GM12878 (cell line): Measurements from ENCODE around the gene HOOK1. TPM values are rescaled to one million over a fixed set of nuclear protein-coding genes. Genes with fewer than 3 reads are reported as not detected.
A peak's percentile ranks its signal among the peaks of the same experiment; 100 is the strongest.

Source experiments
- ATAC-seq: fragments of 200-7000 bp; cut with Tn5 transposase; 3 replicates; pipeline ENCODE4 v1.9.1; 2020; ENCODE audit warnings: mild to moderate bottlenecking, moderate library complexity
- BruUV-seq: library from RNA; stranded (reverse); fragments of 400-500 nt; replicated peaks from 2 replicates; lab custom pipeline; 2021; lab: Mats Ljungman, UMichigan
- CTCF ChIA-PET: fragments of 300-600 bp; sonication (Branson Sonifier 250); formaldehyde crosslinking; extraction: SDS; loops from one replicate; lab custom pipeline; 2021; ENCODE audit warnings: inconsistent platforms; lab: Yijun Ruan, JAX
- POLR2A ChIA-PET: fragments of 350-600 bp; formaldehyde crosslinking; extraction: SDS; loops from one replicate; lab custom pipeline; 2021; ENCODE audit warnings: inconsistent platforms; lab: Charles Lee
- RAD21 ChIA-PET: fragments of 300-600 bp; sonication (Branson Sonifier 250); formaldehyde crosslinking; loops from one replicate; lab custom pipeline; 2023; ENCODE audit warnings: antibody characterized with exemption; ENCODE audit not compliant: unreplicated experiment; lab: Charles Lee
- SMC1A ChIA-PET: fragments of 300-600 bp; sonication (Branson Sonifier 250); formaldehyde crosslinking; loops from one replicate; lab custom pipeline; 2023; ENCODE audit not compliant: unreplicated experiment, uncharacterized antibody; lab: Charles Lee
- DNase-seq: peaks from one replicate; pipeline ENCODE4 v3.0.0-alpha.2; 2011; ENCODE audit warnings: low read depth, low spot score
- FAIRE-seq: peaks from 3 replicates; lab custom pipeline; 2011; peaks lifted over from hg19 to GRCh38; lab: Jason Lieb, UNC
- H2AFZ ChIP-seq: 2 replicates; pipeline ENCODE4 v1.6.0; 2011; ENCODE audit warnings: low read depth, low read length, control low read depth; ENCODE audit not compliant: control insufficient read depth
- H3K27ac ChIP-seq: 2 replicates; pipeline ENCODE4 v1.5.1; 2011; ENCODE audit warnings: control low read depth; ENCODE audit not compliant: control insufficient read depth, insufficient read depth
- H3K27me3 ChIP-seq, 2 experiments: replicated peaks in 1 of 2; 2 replicates each; pipeline versions ENCODE4 v1.6.0 to v1.6.1; 2011; ENCODE audit warnings: low read length in 1 of 2; ENCODE audit not compliant: control insufficient read depth in 2 of 2, insufficient read depth in 2 of 2
- H3K36me3 ChIP-seq, 2 experiments: 2 replicates each; pipeline ENCODE4 v1.5.1; 2011; ENCODE audit warnings: low read length in 1 of 2; ENCODE audit not compliant: control insufficient read depth in 2 of 2, insufficient read depth in 2 of 2
- H3K4me1 ChIP-seq: 2 replicates; pipeline ENCODE4 v1.6.1; 2011; ENCODE audit warnings: mild to moderate bottlenecking, low read length, moderate library complexity, mixed read lengths; ENCODE audit not compliant: control insufficient read depth, insufficient read depth
- H3K4me2 ChIP-seq: 2 replicates; pipeline ENCODE4 v1.6.0; 2011; ENCODE audit warnings: control low read depth; ENCODE audit not compliant: control insufficient read depth, insufficient read depth
- H3K4me3 ChIP-seq: fragments of 200-600 bp; sonication (generic); 2 replicates; pipeline ENCODE4 v1.5.1; 2016
- H3K79me2 ChIP-seq: 2 replicates; pipeline ENCODE4 v1.6.0; 2011; ENCODE audit warnings: low read length; ENCODE audit not compliant: control insufficient read depth, insufficient read depth
- H3K9ac ChIP-seq: 2 replicates; pipeline ENCODE4 v1.8.0; 2011; ENCODE audit warnings: low read length, control low read depth, mixed read lengths; ENCODE audit not compliant: control insufficient read depth, insufficient read depth
- H3K9me3 ChIP-seq: replicated peaks from 3 replicates; pipeline ENCODE4 v1.5.1; 2011; ENCODE audit warnings: mild to moderate bottlenecking, low read length; ENCODE audit not compliant: control insufficient read depth, insufficient read depth
- H4K20me1 ChIP-seq: 2 replicates; pipeline ENCODE4 v1.6.0; 2011; ENCODE audit not compliant: control insufficient read depth, insufficient read depth
- ATF7 ChIP-seq: fragments of 450-650 bp; IDR thresholded peaks from 2 replicates; pipeline ENCODE4 v1.6.1; 2016; ENCODE audit warnings: low read depth, mild to moderate bottlenecking
- FOS ChIP-seq: IDR thresholded peaks from 3 replicates; pipeline ENCODE4 v1.6.1; 2011; ENCODE audit warnings: borderline replicate concordance; ENCODE audit not compliant: insufficient read length; ENCODE audit errors: extremely low read depth
- IRF4 ChIP-seq: IDR thresholded peaks from 2 replicates; pipeline ENCODE4 v1.6.1; 2011; ENCODE audit warnings: low read depth, low read length
- MEF2B ChIP-seq: fragments of 450-650 bp; IDR thresholded peaks from 2 replicates; pipeline ENCODE4 v1.6.1; 2018; ENCODE audit warnings: mild to moderate bottlenecking, moderate library complexity; ENCODE audit not compliant: partially characterized antibody, poor library complexity, severe bottlenecking
- NR2F1 ChIP-seq: fragments of 450-650 bp; conservative IDR thresholded peaks from 2 replicates; pipeline ENCODE4 v1.6.1; 2017; ENCODE audit warnings: mild to moderate bottlenecking
- SP1 ChIP-seq: IDR thresholded peaks from one replicate; pipeline ENCODE4 v1.6.1; 2011; ENCODE audit warnings: low read depth, low read length
- TCF12 ChIP-seq: IDR thresholded peaks from 2 replicates; pipeline ENCODE4 v1.6.1; 2011; ENCODE audit warnings: low read depth, mild to moderate bottlenecking, low read length
- TCF7 ChIP-seq: IDR thresholded peaks from 2 replicates; pipeline ENCODE4 v1.6.1; 2014; ENCODE audit warnings: antibody characterized with exemption, borderline replicate concordance
- ZNF622 ChIP-seq: fragments of 450-650 bp; IDR thresholded peaks from 2 replicates; pipeline ENCODE4 v1.6.1; 2017; ENCODE audit warnings: mild to moderate bottlenecking, inconsistent platforms
- WGBS: methylation state at CpG from one replicate; pipeline ENCODE4 v1.1.6; 2016; ENCODE audit warnings: low lambda C conversion rate; ENCODE audit not compliant: insufficient replicate concordance, insufficient coverage; ENCODE audit errors: missing lambda C conversion rate; 5-methylcytosine and 5-hydroxymethylcytosine counted together
- in situ Hi-C: fragments of 300-500 bp; cut with MboI; formaldehyde crosslinking; loops from 9 replicates; pipeline ENCODE4 v1.14.3; 2018; ENCODE audit warnings: mixed read lengths
- intact Hi-C: fragments of 100-400 bp; cut with micrococcal nuclease; formaldehyde crosslinking; loops from one replicate; pipeline ENCODE4 v1.14.2; 2022; ENCODE audit not compliant: unreplicated experiment
- polyA plus RNA-seq, 11 experiments: library from polyadenylated mRNA; depleted of rRNA in 4 of 11; unstranded in 6 of 11; stranded (reverse) in 5 of 11; fragments of >200 nt; fragmentation: Nextera tagmentation in 4 of 11; fragmentation: Illumina TruSeq in 1 of 11; extraction: Ambion mirVana in 4 of 11; extraction: Trizol in 1 of 11; gene quantifications; 1 replicate in 1 of 11; 2 replicates in 10 of 11; pipeline versions ENCODE4 v1.2.1 to v1.2.3, GENCODE V29; 2011 to 2016; ENCODE audit warnings: inconsistent platforms in 2 of 11, missing spikeins in 2 of 11, low read depth in 1 of 11
- total RNA-seq, 4 experiments: library from RNA; depleted of rRNA in 3 of 4; stranded (reverse); fragments of >200 nt in 3 of 4; fragmentation: Illumina TruSeq in 1 of 4; extraction: Trizol in 1 of 4; gene quantifications; 2 replicates each; pipeline versions ENCODE4 v1.2.1 to v1.2.3, GENCODE V29; 2013 to 2021

HOOK1 gene
- total and polyA plus RNA-seq, 10 of the 15 experiments (the other 5 are each of a cell fraction or from before 2014, with no cell fraction given): 1.4 to 15.4 (median 3.7) TPM

DNA sequence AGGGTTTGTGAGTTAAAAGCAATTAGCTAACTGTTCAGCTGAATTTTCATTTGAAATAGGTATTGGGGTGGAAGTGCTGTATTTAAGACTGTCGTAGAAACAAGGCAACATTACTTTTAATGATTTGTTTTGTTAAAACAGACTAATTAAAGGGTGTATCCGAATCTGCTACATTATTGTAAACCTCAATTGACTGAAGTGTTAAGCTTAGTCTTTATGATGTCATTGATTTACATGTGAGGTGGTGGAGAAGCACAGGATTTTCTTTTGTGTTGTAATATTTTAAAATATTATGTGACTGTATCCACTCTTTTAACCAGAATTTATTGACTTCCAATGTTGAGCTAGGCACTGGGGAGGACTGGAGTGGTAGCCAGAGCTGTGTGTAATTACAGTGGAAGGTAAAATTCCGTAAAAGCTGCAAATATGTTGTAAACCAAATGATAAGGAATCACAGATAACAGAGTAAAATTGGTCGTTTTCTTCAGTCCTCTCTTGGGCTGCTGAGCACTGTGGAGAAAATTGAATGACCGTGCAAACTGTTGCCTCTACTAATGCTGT, 1.6 kb downstream of the HOOK1 start:
- CTCF ChIA-PET: no interaction called here
- 0 out of 2 replicates have a peak overlapping the region, but pooled peaks have one; percentile 26 for H3K4me3 ChIP-seq
- H3K4me2 ChIP-seq: peak overlapping the region; percentile 44; the same call in 1 of the 2 replicates
- DNase-seq (no peak), FAIRE-seq (no peak), ATAC-seq (no peak)
- H3K79me2 ChIP-seq: no peaks in the 10 kb centered on the region
- no peaks in the 10 kb centered on the region for H3K27me3 ChIP-seq
- no peaks in the 10 kb centered on the region for H3K9me3 ChIP-seq
- RAD21 ChIA-PET: interaction anchor here (0.6 kb wide), 1 partner anchor 1156 kb away, joined by 3 read pairs; no protein-coding TSS in a partner anchor
- H3K36me3 ChIP-seq: no peaks in the 10 kb centered on the region
- no peak overlapping the region for H3K27ac ChIP-seq
- intact Hi-C loops (no loop called here), in situ Hi-C loops (no loop called here)
- 38% methylated on average over 5 of the region's 5 CpGs for WGBS
- no peaks in the 10 kb centered on the region for H4K20me1 ChIP-seq
- H2AFZ ChIP-seq: no peak overlapping the region
- H3K9ac ChIP-seq: no peak overlapping the region
- no TSS peak for BruUV-seq
- POLR2A ChIA-PET: no interaction called here
- SMC1A ChIA-PET: interaction anchor here (0.9 to 1.0 kb wide), 2 partner anchors 31 to 45 kb away, joined by 3 read pairs; no protein-coding TSS in a partner anchor
- no peaks in the 10 kb centered on the region for H3K4me1 ChIP-seq
- TF ChIP-seq ATF7: peak; percentile 71
- TF ChIP-seq IRF4: no peak

DNA sequence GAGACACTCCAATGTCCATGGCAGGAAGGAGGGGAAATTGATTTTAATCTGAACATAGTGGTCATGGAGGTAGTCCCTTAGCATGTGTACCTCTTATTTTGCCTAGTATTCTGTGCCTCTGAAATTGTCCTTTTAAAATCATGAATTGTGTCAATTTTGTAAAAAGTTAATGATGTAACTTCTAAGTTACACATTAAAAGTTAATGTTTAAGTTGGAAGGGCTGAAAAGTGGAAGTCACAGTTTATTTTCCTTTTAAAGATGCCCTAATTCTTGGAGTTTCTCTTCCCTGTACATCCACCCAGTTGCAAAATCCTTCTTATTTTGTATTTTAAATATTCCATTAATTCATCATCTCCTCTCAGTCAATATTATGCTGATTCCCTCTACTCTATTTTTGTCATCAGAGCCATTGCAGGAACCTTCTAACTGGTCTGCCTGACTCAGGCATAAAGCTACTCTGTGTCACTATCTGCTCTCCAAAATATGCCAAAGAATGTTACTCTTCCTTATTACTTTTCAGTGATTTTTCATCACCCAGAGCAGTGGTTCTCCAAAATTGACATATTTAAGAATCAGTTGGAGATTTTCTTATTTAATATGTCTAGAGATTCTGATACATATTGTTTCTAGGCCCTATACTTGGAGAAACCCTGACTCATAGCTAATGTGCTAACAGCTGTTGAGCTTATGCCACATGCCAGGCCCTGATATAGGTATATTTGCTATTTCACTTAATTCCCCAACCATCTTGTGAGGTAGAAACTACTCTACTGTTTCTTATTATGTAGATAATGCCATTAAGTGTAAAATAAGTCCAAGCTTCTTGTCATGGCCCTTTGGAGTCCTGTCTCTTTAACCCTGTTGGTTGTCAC, 5.1 kb downstream of the HOOK1 start:
- ChIA-PET SMC1A (interaction anchor here (0.7 to 1.2 kb wide), 2 partner anchors 9 to 221 kb away, joined by 3 read pairs; no protein-coding TSS in a partner anchor), POLR2A (interaction anchor here (1.0 kb wide), 1 partner anchor 9 kb away, joined by 3 read pairs; no protein-coding TSS in a partner anchor), CTCF (interaction anchor here (0.9 to 1.3 kb wide), 4 partner anchors 10 to 61 kb away, joined by 3 read pairs; no protein-coding TSS in a partner anchor), RAD21 (interaction anchor here (0.7 to 1.3 kb wide), 3 partner anchors 9 to 70 kb away, joined by 3 read pairs; no protein-coding TSS in a partner anchor)
- H3K4me2 ChIP-seq: no peak overlapping the region
- H3K9me3 ChIP-seq: no peaks in the 10 kb centered on the region
- H3K79me2 ChIP-seq: no peaks in the 10 kb centered on the region
- ATAC-seq (peak; percentile 58), FAIRE-seq (no peak), DNase-seq (no peak)
- no peak overlapping the region; the same call in 1 of the 2 replicates for H3K27ac ChIP-seq
- TF ChIP-seq ZNF622: no peak
- TF ChIP-seq TCF12: no peak
- no peak for TF ChIP-seq FOS
- no peak for TF ChIP-seq TCF7
- no peak for TF ChIP-seq SP1
- TF ChIP-seq MEF2B: no peak
- no peak for TF ChIP-seq NR2F1
- no peaks in the 10 kb centered on the region; a peak in 1 of 4 replicates for H3K36me3 ChIP-seq
- H4K20me1 ChIP-seq: no peaks in the 10 kb centered on the region
- no peaks in the 10 kb centered on the region for H3K27me3 ChIP-seq
- in situ Hi-C loops (no loop called here), intact Hi-C loops (no loop called here)
- H3K4me3 ChIP-seq: no peak overlapping the region
- H3K9ac ChIP-seq: no peak overlapping the region
- H2AFZ ChIP-seq: no peak overlapping the region
- H3K4me1 ChIP-seq: no peaks in the 10 kb centered on the region
- no TSS peak for BruUV-seq
